ENCODE results near the gene SERPINE3.

DNA sequence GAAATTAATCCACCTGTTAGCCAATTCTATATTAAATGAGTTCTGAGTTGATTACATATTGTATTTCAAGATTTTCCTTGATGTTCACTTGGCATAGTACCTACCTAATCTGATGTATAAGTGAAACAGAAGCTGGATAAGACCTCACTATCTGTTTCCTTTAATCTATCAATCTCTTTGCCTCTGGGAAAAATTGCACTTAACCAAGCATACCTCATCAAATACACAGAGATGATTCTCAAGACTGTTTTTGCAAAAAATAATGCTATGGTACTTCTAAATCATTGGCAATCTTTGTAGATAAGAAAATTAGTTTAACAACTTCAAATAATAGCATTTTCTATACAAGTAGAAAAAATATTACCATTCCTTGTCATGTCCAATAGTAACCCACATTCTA, 55.2 kb downstream of the SERPINE3 start:
- TF ChIP-seq, protein P1, sequence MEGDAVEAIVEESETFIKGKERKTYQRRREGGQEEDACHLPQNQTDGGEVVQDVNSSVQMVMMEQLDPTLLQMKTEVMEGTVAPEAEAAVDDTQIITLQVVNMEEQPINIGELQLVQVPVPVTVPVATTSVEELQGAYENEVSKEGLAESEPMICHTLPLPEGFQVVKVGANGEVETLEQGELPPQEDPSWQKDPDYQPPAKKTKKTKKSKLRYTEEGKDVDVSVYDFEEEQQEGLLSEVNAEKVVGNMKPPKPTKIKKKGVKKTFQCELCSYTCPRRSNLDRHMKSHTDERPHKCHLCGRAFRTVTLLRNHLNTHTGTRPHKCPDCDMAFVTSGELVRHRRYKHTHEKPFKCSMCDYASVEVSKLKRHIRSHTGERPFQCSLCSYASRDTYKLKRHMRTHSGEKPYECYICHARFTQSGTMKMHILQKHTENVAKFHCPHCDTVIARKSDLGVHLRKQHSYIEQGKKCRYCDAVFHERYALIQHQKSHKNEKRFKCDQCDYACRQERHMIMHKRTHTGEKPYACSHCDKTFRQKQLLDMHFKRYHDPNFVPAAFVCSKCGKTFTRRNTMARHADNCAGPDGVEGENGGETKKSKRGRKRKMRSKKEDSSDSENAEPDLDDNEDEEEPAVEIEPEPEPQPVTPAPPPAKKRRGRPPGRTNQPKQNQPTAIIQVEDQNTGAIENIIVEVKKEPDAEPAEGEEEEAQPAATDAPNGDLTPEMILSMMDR (optimal IDR thresholded peaks at IDR 0.05 in 1 of 3, IDR thresholded peaks at IDR 0.05 in 1 of 3, conservative IDR thresholded peaks at IDR 0.05 in 1 of 3; ENCODE audit: extremely low read depth in 1 of 3, insufficient read depth in 2 of 3, low read length in 3 of 3): no peak
- no peak for TF ChIP-seq EZH2 (IDR thresholded peaks at IDR 0.05; ENCODE audit: low read length)
